HG03565 (cell line): ENCODE results near the gene PRDM12.

ENCODE experiments used
- ATAC-seq: cut with Tn5 transposase; IDR thresholded peaks from one replicate; pipeline ENCODE4 v1.9.1; 2021; ENCODE audit warnings: mild to moderate bottlenecking, moderate library complexity; ENCODE audit not compliant: unreplicated experiment

The PRDM12 gene

GRCh38 chr9:130635721-130636647, 28.4 kb upstream of the PRDM12 start:
- no peak for ATAC-seq

GRCh38 chr9:130636648-130637020, 27.8 kb upstream of the PRDM12 start:
- no peak for ATAC-seq

- no peak for ATAC-seq
These were observed 25.9 kb upstream of the PRDM12 start for GRCh38 chr9:130638284-130639123.

GRCh38 chr9:130639124-130639765, 25.1 kb upstream of the PRDM12 start:
- ATAC-seq, result no peak

- no peak for ATAC-seq
These were observed 24.4 kb upstream of the PRDM12 start for GRCh38 chr9:130639866-130640555.

GRCh38 chr9:130640681-130641080, 23.7 kb upstream of the PRDM12 start:
- ATAC-seq, result no peak

- ATAC-seq, result no peak
These were observed 21.5 kb upstream of the PRDM12 start for GRCh38 chr9:130642926-130643325.

GRCh38 chr9:130651221-130651620, 13.2 kb upstream of the PRDM12 start:
- no peak for ATAC-seq

- ATAC-seq, result no peak
These were observed 12.6 kb upstream of the PRDM12 start for GRCh38 chr9:130651752-130652151.

GRCh38 chr9:130654879-130655278, 9.5 kb upstream of the PRDM12 start:
- no peak for ATAC-seq

- no peak for ATAC-seq
These were observed 5.3 kb upstream of the PRDM12 start for GRCh38 chr9:130658893-130659698.

- no peak for ATAC-seq
These were observed 4.6 kb upstream of the PRDM12 start for GRCh38 chr9:130659699-130660248.

- no peak for ATAC-seq
These were observed 4.1 kb upstream of the PRDM12 start for GRCh38 chr9:130660326-130660682.

- ATAC-seq, result no peak
These were observed 3.5 kb upstream of the PRDM12 start for GRCh38 chr9:130660683-130661450.

- ATAC-seq, result no peak
These were observed 2.8 kb upstream of the PRDM12 start for GRCh38 chr9:130661451-130662098.

GRCh38 chr9:130662099-130662969, 2.1 kb upstream of the PRDM12 start:
- ATAC-seq, result no peak

- ATAC-seq, result no peak
These were observed 1.5 kb upstream of the PRDM12 start for GRCh38 chr9:130662970-130663257.
